ENCODE measurements around the gene DEFB124.

GRCh38 chr20:31489152-31489551, 14.2 kb upstream of the DEFB124 start:
- TF ChIP-seq CTCF (IDR thresholded peaks at IDR 0.05) (no peak), POLR2A (IDR thresholded peaks at IDR 0.05) (no peak)

Measured in tibial nerve (tissue), 3 donors.